ENCODE results near the gene JMJD1C. TPM values are rescaled to one million over a fixed set of nuclear protein-coding genes. Genes with fewer than 3 reads are reported as not detected.
"Not testable (repeated sequence)": the region's sequence is repeated elsewhere in the genome, so short reads cannot be mapped to it uniquely, and the experiment has no call there.

JMJD1C gene
- total RNA-seq, 2 experiments from 2014 or later: 42.6 to 47.3 TPM

- no peaks in the 10 kb centered on the region for H3K9me3 Mint-ChIP-seq
- peaks cover 1% of the 10 kb centered on the region for H3K4me1 Mint-ChIP-seq (ENCODE audit: low read depth)
- ChIA-PET POLR2A (interaction anchor here (0.6 kb wide), 1 partner anchor 31 kb away, joined by 3 read pairs; no protein-coding TSS in a partner anchor), CTCF (interaction anchor here (0.7 to 1.4 kb wide), 2 partner anchors 396 to 961 kb away, joined by 4 to 5 read pairs; no protein-coding TSS in a partner anchor)
- no peak for DNase-seq
- peaks cover 3% of the 10 kb centered on the region for H3K36me3 Mint-ChIP-seq
- no peak overlapping the region for H3K4me3 Mint-ChIP-seq
- H3K27me3 Mint-ChIP-seq: no peaks in the 10 kb centered on the region
- intact Hi-C loops (cut with micrococcal nuclease): no loop called here
- H3K27ac Mint-ChIP-seq: no peak overlapping the region
These were observed 141.9 kb downstream of the JMJD1C start for GRCh38 chr10:63323701-63324494.

GRCh38 chr10:63320683-63321082 lies 145.1 kb downstream of the JMJD1C start:
- no peaks in the 10 kb centered on the region for H3K27me3 Mint-ChIP-seq
- no peak overlapping the region for H3K4me3 Mint-ChIP-seq
- CTCF ChIA-PET: interaction anchor here (0.9 kb wide), 1 partner anchor 154 kb away, joined by 3 read pairs; no protein-coding TSS in a partner anchor
- no peaks in the 10 kb centered on the region for H3K9me3 Mint-ChIP-seq
- H3K36me3 Mint-ChIP-seq: peaks cover 3% of the 10 kb centered on the region
- DNase-seq: no peak
- no peak overlapping the region for H3K27ac Mint-ChIP-seq
- intact Hi-C loops (cut with micrococcal nuclease): no loop called here
- peaks cover 1% of the 10 kb centered on the region for H3K4me1 Mint-ChIP-seq (ENCODE audit: low read depth)
- POLR2A ChIA-PET: no interaction called here

- no peaks in the 10 kb centered on the region for H3K4me1 Mint-ChIP-seq (ENCODE audit: low read depth)
- no peak overlapping the region for H3K4me3 Mint-ChIP-seq
- DNase-seq: no peak
- no peak overlapping the region for H3K27ac Mint-ChIP-seq
- H3K36me3 Mint-ChIP-seq: peaks cover 5% of the 10 kb centered on the region
- no peaks in the 10 kb centered on the region for H3K9me3 Mint-ChIP-seq
- no peaks in the 10 kb centered on the region for H3K27me3 Mint-ChIP-seq
- intact Hi-C loops (cut with micrococcal nuclease): no loop called here
- POLR2A ChIA-PET: no interaction called here
- CTCF ChIA-PET: no interaction called here
These were observed 146.5 kb downstream of the JMJD1C start for GRCh38 chr10:63319231-63319630.

- no peak overlapping the region for H3K4me3 Mint-ChIP-seq
- H3K36me3 Mint-ChIP-seq: peaks cover 5% of the 10 kb centered on the region
- no peak for DNase-seq
- no peaks in the 10 kb centered on the region for H3K4me1 Mint-ChIP-seq (ENCODE audit: low read depth)
- POLR2A ChIA-PET: no interaction called here
- intact Hi-C loops (cut with micrococcal nuclease): no loop called here
- no peaks in the 10 kb centered on the region for H3K9me3 Mint-ChIP-seq
- CTCF ChIA-PET: no interaction called here
- H3K27me3 Mint-ChIP-seq: no peaks in the 10 kb centered on the region
- no peak overlapping the region for H3K27ac Mint-ChIP-seq
These were observed 147.3 kb downstream of the JMJD1C start for GRCh38 chr10:63318491-63318890.

- Mint-ChIP-seq H3K27me3 (no peaks in the 10 kb centered on the region), H3K27ac (no peak overlapping the region), H3K9me3 (no peaks in the 10 kb centered on the region), H3K4me3 (no peak overlapping the region), H3K36me3 (peaks cover 2% of the 10 kb centered on the region), H3K4me1 (ENCODE audit: low read depth) (no peaks in the 10 kb centered on the region)
- no peak for DNase-seq
- intact Hi-C loops (cut with micrococcal nuclease): no loop called here
- ChIA-PET POLR2A (no interaction called here), CTCF (no interaction called here)
These were observed 151.8 kb downstream of the JMJD1C start for GRCh38 chr10:63314020-63314419.

- DNase-seq: no peak
- ChIA-PET POLR2A (no interaction called here), CTCF (no interaction called here)
- Mint-ChIP-seq H3K4me1 (ENCODE audit: low read depth) (peaks cover 2% of the 10 kb centered on the region), H3K9me3 (no peaks in the 10 kb centered on the region), H3K36me3 (peaks cover 2% of the 10 kb centered on the region), H3K27ac (no peak overlapping the region), H3K4me3 (no peak overlapping the region), H3K27me3 (no peaks in the 10 kb centered on the region)
- intact Hi-C loops (cut with micrococcal nuclease): no loop called here
These were observed 152.6 kb downstream of the JMJD1C start for GRCh38 chr10:63313066-63313717.

GRCh38 chr10:63308628-63309027 lies 157.1 kb downstream of the JMJD1C start:
- POLR2A ChIA-PET: no interaction called here
- no peak overlapping the region for H3K4me3 Mint-ChIP-seq
- no peaks in the 10 kb centered on the region for H3K9me3 Mint-ChIP-seq
- H3K36me3 Mint-ChIP-seq: no peaks in the 10 kb centered on the region
- intact Hi-C loops (cut with micrococcal nuclease): no loop called here
- CTCF ChIA-PET: no interaction called here
- no peak overlapping the region for H3K27ac Mint-ChIP-seq
- H3K27me3 Mint-ChIP-seq: no peaks in the 10 kb centered on the region
- peaks cover 2% of the 10 kb centered on the region for H3K4me1 Mint-ChIP-seq (ENCODE audit: low read depth)
- no peak for DNase-seq

- no peak overlapping the region for H3K27ac Mint-ChIP-seq
- H3K4me1 Mint-ChIP-seq (ENCODE audit: low read depth): peaks cover 6% of the 10 kb centered on the region
- no peak overlapping the region for H3K4me3 Mint-ChIP-seq
- H3K36me3 Mint-ChIP-seq: no peaks in the 10 kb centered on the region
- DNase-seq: no peak
- intact Hi-C loops (cut with micrococcal nuclease): no loop called here
- H3K9me3 Mint-ChIP-seq: no peaks in the 10 kb centered on the region
- ChIA-PET POLR2A (no interaction called here), CTCF (no interaction called here)
- H3K27me3 Mint-ChIP-seq: no peaks in the 10 kb centered on the region
These were observed 161.6 kb downstream of the JMJD1C start for GRCh38 chr10:63304146-63304545.

GRCh38 chr10:63300801-63301200 lies 165.0 kb downstream of the JMJD1C start:
- peaks cover 3% of the 10 kb centered on the region for H3K4me1 Mint-ChIP-seq (ENCODE audit: low read depth)
- H3K36me3 Mint-ChIP-seq: no peaks in the 10 kb centered on the region
- H3K9me3 Mint-ChIP-seq: no peaks in the 10 kb centered on the region
- POLR2A ChIA-PET: no interaction called here
- H3K27ac Mint-ChIP-seq: no peak overlapping the region
- H3K4me3 Mint-ChIP-seq: no peak overlapping the region
- CTCF ChIA-PET: no interaction called here
- DNase-seq: no peak
- intact Hi-C loops (cut with micrococcal nuclease): no loop called here
- H3K27me3 Mint-ChIP-seq: no peaks in the 10 kb centered on the region

- Mint-ChIP-seq H3K27me3 (no peaks in the 10 kb centered on the region), H3K4me1 (ENCODE audit: low read depth) (peaks cover 2% of the 10 kb centered on the region), H3K27ac (no peak overlapping the region), H3K36me3 (no peaks in the 10 kb centered on the region), H3K9me3 (no peaks in the 10 kb centered on the region), H3K4me3 (no peak overlapping the region)
- POLR2A ChIA-PET: no interaction called here
- intact Hi-C loops (cut with micrococcal nuclease): no loop called here
- CTCF ChIA-PET: interaction anchor here (1.0 kb wide), 1 partner anchor 422 kb away, joined by 3 read pairs; no protein-coding TSS in a partner anchor
- DNase-seq: no peak
These were observed 167.8 kb downstream of the JMJD1C start for GRCh38 chr10:63297941-63298340.

GRCh38 chr10:63294781-63295180 lies 171.0 kb downstream of the JMJD1C start:
- no peaks in the 10 kb centered on the region for H3K27me3 Mint-ChIP-seq

GRCh38 chr10:63292847-63293246 lies 172.9 kb downstream of the JMJD1C start:
- POLR2A ChIA-PET; H3K36me3 Mint-ChIP-seq; H3K27ac Mint-ChIP-seq; DNase-seq; H3K27me3 Mint-ChIP-seq; H3K9me3 Mint-ChIP-seq; H3K4me3 Mint-ChIP-seq; intact Hi-C loops (cut with micrococcal nuclease); H3K4me1 Mint-ChIP-seq (ENCODE audit: low read depth); CTCF ChIA-PET: not testable (repeated sequence)

More at GRCh38 chr10:63294781-63295180, 171.0 kb downstream of the JMJD1C start:
- no peaks in the 10 kb centered on the region for H3K4me1 Mint-ChIP-seq (ENCODE audit: low read depth)
- no peaks in the 10 kb centered on the region for H3K9me3 Mint-ChIP-seq
- no peaks in the 10 kb centered on the region for H3K36me3 Mint-ChIP-seq
- ChIA-PET POLR2A (no interaction called here), CTCF (no interaction called here)
- no peak for DNase-seq
- intact Hi-C loops (cut with micrococcal nuclease): no loop called here
- no peak overlapping the region for H3K4me3 Mint-ChIP-seq
- no peak overlapping the region for H3K27ac Mint-ChIP-seq

- Mint-ChIP-seq H3K27me3 (no peaks in the 10 kb centered on the region), H3K27ac (no peak overlapping the region), H3K9me3 (no peaks in the 10 kb centered on the region), H3K4me3 (no peak overlapping the region), H3K36me3 (no peaks in the 10 kb centered on the region), H3K4me1 (ENCODE audit: low read depth) (peaks cover 2% of the 10 kb centered on the region)
- POLR2A ChIA-PET: no interaction called here
- no peak for DNase-seq
- CTCF ChIA-PET: interaction anchor here (0.6 to 1.0 kb wide), 3 partner anchors 104 to 579 kb away, joined by 3 read pairs; no protein-coding TSS in a partner anchor
- intact Hi-C loops (cut with micrococcal nuclease): no loop called here
These were observed 177.6 kb downstream of the JMJD1C start for GRCh38 chr10:63288170-63288569.
